SK-N-MC (cell line): ENCODE measurements around the gene GAS2.

Experiments
- DNase-seq: peaks from one replicate; pipeline ENCODE4 v3.0.0-alpha.2; 2011; ENCODE audit warnings: low read depth, low spot score
- H3K27ac ChIP-seq: fragments of 200-600 bp; sonication (generic); 2 replicates; pipeline ENCODE4 v1.5.1; 2016; ENCODE audit warnings: mixed run types
- H3K36me3 ChIP-seq: fragments of 200-600 bp; sonication (generic); 2 replicates; pipeline ENCODE4 v1.6.1; 2017; ENCODE audit warnings: antibody characterized with exemption, low read length, mixed read lengths; ENCODE audit not compliant: insufficient read depth
- H3K4me3 ChIP-seq: fragments of 200-600 bp; sonication (generic); 2 replicates; pipeline ENCODE4 v1.5.1; 2016
- H3K9ac ChIP-seq: fragments of 200-600 bp; sonication (generic); 2 replicates; pipeline ENCODE4 v1.8.0; 2017; ENCODE audit warnings: mixed run types, mixed read lengths; ENCODE audit not compliant: insufficient read length
- H3K9me3 ChIP-seq: fragments of 200-600 bp; sonication (generic); 2 replicates; pipeline ENCODE4 v1.6.1; 2017; ENCODE audit warnings: low read depth, mild to moderate bottlenecking, antibody characterized with exemption, low read length, moderate library complexity, mixed read lengths
- EZH2 ChIP-seq: fragments of 200-600 bp; sonication (generic); IDR thresholded peaks from one replicate; pipeline ENCODE4 v1.6.1; 2017; ENCODE audit warnings: antibody characterized with exemption
- FOXP2 ChIP-seq: optimal IDR thresholded peaks from 2 replicates; pipeline ENCODE3; 2011; ENCODE audit warnings: mild to moderate bottlenecking, moderate library complexity; ENCODE audit not compliant: insufficient read depth; ENCODE audit errors: extremely low read length, control extremely low read depth
- POLR2AphosphoS5 ChIP-seq: IDR thresholded peaks from 2 replicates; pipeline ENCODE4 v1.6.1; 2012; ENCODE audit warnings: mild to moderate bottlenecking, low read depth, low read length, borderline replicate concordance

The GAS2 gene

GRCh38 chr11:22779850-22780249, 113.4 kb downstream of the GAS2 start:
- TF ChIP-seq POLR2AphosphoS5 (no peak), FOXP2 (no peak), EZH2 (no peak)
- DNase-seq = no peak
- Histone ChIP-seq H3K4me3 (no peak overlapping the region), H3K9ac (no peak overlapping the region), H3K36me3 (no peaks in the 10 kb centered on the region), H3K9me3 (no peaks in the 10 kb centered on the region), H3K27ac (no peak overlapping the region)

GRCh38 chr11:22780952-22781593, 114.7 kb downstream of the GAS2 start:
- TF ChIP-seq EZH2 (no peak), POLR2AphosphoS5 (no peak), FOXP2 (no peak)
- Histone ChIP-seq H3K36me3 (no peaks in the 10 kb centered on the region), H3K9me3 (no peaks in the 10 kb centered on the region), H3K27ac (no peak overlapping the region), H3K4me3 (no peak overlapping the region), H3K9ac (no peak overlapping the region)
- no peak for DNase-seq

- no peaks in the 10 kb centered on the region for H3K9me3 ChIP-seq
- DNase-seq = no peak
- TF ChIP-seq POLR2AphosphoS5 (no peak), FOXP2 (no peak), EZH2 (no peak)
- no peaks in the 10 kb centered on the region for H3K36me3 ChIP-seq
- H3K4me3 ChIP-seq = no peak overlapping the region
- H3K9ac ChIP-seq = no peak overlapping the region
- no peak overlapping the region for H3K27ac ChIP-seq
Measured at GRCh38 chr11:22785251-22785650, 118.8 kb downstream of the GAS2 start.

GRCh38 chr11:22786475-22786874, 120.1 kb downstream of the GAS2 start:
- DNase-seq = no peak
- Histone ChIP-seq H3K9ac (no peak overlapping the region), H3K9me3 (no peaks in the 10 kb centered on the region), H3K4me3 (no peak overlapping the region), H3K36me3 (no peaks in the 10 kb centered on the region), H3K27ac (no peak overlapping the region)
- TF ChIP-seq POLR2AphosphoS5 = no peak
- TF ChIP-seq EZH2 = no peak
- no peak for TF ChIP-seq FOXP2

GRCh38 chr11:22787055-22787454, 120.6 kb downstream of the GAS2 start:
- Histone ChIP-seq H3K9ac (no peak overlapping the region), H3K4me3 (no peak overlapping the region), H3K36me3 (no peaks in the 10 kb centered on the region), H3K9me3 (no peaks in the 10 kb centered on the region), H3K27ac (no peak overlapping the region)
- no peak for DNase-seq
- TF ChIP-seq FOXP2 = no peak
- TF ChIP-seq EZH2 = no peak
- TF ChIP-seq POLR2AphosphoS5 = no peak

- Histone ChIP-seq H3K27ac (no peak overlapping the region), H3K9me3 (no peaks in the 10 kb centered on the region), H3K9ac (no peak overlapping the region), H3K4me3 (no peak overlapping the region), H3K36me3 (no peaks in the 10 kb centered on the region)
- DNase-seq = peak; percentile 5
- TF ChIP-seq POLR2AphosphoS5 (no peak), FOXP2 (no peak), EZH2 (no peak)
Measured at GRCh38 chr11:22787551-22788162, 121.2 kb downstream of the GAS2 start.

GRCh38 chr11:22792497-22792896, 126.1 kb downstream of the GAS2 start:
- DNase-seq = no peak
- no peak for TF ChIP-seq EZH2
- TF ChIP-seq FOXP2 = no peak
- TF ChIP-seq POLR2AphosphoS5 = no peak

GRCh38 chr11:22795914-22796313, 129.5 kb downstream of the GAS2 start:
- DNase-seq = no peak
- Histone ChIP-seq H3K9ac (no peak overlapping the region), H3K27ac (no peak overlapping the region), H3K4me3 (no peak overlapping the region), H3K9me3 (no peaks in the 10 kb centered on the region), H3K36me3 (no peaks in the 10 kb centered on the region)
- TF ChIP-seq POLR2AphosphoS5 (no peak), EZH2 (no peak), FOXP2 (no peak)

More at GRCh38 chr11:22792497-22792896, 126.1 kb downstream of the GAS2 start:
- Histone ChIP-seq H3K9ac (no peak overlapping the region), H3K36me3 (no peaks in the 10 kb centered on the region), H3K27ac (no peak overlapping the region), H3K4me3 (no peak overlapping the region), H3K9me3 (no peaks in the 10 kb centered on the region)

GRCh38 chr11:22797047-22797446, 130.6 kb downstream of the GAS2 start:
- TF ChIP-seq EZH2 = no peak
- no peak for TF ChIP-seq FOXP2
- no peak for TF ChIP-seq POLR2AphosphoS5
- Histone ChIP-seq H3K27ac (no peak overlapping the region), H3K4me3 (no peak overlapping the region), H3K9ac (no peak overlapping the region), H3K36me3 (no peaks in the 10 kb centered on the region), H3K9me3 (no peaks in the 10 kb centered on the region)
- no peak for DNase-seq
